Stimulated activated CD8-positive, alpha-beta memory T cell treated with anti-CD3 and anti-CD28 coated beads, Interleukin-12 subunit alpha, Interleukin-12 subunit beta, amount 100 ng/mL, for 4 hours (primary cell): ENCODE results near the gene LGALS3BP.

Experiments
- DNase-seq: peaks from one replicate; pipeline ENCODE4 v3.0.0-alpha.2; 2020; ENCODE audit warnings: low read depth

The LGALS3BP gene

DNA sequence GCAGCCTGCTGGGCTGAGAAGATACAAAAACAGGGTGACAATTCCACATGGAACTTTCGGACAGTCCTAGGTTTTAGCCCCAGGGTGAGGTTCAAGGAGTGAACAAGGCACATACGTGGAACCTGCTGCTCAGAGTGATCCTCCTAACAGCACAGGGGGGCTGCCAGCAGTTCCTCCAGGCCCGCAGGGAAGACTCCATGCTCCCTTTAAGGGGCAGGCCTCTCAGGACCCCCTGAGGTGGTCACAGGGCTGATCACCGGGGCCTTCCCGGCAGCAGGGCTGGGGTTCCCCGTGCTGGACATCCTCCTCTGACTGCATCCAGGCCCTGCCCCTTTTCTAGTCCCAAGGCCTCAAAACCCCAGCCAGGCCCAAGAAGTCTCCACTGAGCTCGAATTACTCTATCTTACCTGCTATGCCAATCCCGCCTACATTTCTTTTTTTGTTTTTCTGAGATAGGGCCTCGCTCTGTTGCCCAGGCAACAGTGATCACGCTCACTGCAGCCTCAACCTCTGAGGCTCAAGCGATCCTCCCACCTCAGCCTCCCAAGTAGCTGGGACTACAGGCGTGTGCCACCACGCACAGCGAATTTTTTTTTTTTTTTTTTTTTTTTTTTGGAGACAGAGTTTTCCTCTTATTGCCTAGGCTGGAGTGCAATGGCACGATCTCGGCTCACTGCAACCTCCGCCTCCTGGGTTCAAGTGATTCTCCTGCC lies 19.5 kb upstream of the LGALS3BP start:
- no peak for DNase-seq

DNA sequence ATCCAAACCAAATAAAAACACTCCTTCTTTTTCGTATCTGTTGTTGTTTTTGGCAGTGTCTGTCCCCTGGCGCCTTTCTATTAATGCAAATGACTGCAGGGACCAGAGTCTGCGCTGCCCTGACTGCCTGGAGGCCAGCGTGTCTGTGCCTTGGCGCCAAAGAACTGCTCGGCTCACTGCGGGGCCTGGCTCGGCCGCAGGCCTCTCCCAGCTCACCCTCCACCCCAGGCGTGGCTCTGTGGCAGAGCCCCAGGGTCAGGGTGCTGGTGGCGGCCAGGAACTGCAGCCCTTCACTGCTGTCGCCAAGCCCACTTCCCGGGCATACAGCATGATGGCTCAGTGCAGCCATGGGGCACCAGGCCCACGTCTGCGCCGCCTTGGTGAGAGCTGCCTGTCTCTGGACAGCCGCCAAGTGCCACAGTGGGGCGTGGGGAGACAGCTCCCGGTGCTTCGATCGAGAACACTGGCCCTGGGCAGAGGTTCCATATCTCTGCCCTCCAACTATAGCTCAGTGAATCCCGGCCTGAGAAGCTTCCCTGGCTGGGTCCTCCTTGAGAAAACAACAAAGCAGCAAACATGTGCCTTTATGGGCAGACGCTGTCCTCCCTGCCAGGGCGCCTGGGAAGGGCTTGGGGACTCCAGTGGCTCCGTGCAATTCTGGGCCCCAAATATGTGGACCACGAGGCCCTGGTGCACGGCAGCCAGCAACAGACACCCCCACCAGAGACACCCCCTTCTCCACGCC lies 18.8 kb upstream of the LGALS3BP start:
- DNase-seq = no peak

DNA sequence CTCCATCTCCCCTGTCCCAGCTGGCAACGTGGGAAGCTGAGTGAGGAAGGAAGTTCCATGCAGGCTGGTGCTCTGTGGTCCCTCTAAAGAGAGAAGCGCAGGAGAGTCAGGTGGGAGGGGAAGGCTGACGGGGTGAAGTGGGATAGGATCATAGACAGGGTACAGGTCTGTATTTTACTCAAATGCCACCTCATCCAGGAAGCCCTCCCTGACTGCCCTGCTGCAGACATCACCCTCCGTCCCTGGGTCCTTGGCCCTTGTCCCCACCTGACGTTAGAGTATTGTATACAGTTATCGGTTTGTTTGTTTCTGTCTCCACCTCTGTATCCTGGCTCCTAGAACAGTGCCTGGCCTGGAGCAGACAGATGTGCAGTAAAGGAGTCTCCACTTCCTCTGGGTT lies 18.2 kb upstream of the LGALS3BP start:
- DNase-seq = no peak

DNA sequence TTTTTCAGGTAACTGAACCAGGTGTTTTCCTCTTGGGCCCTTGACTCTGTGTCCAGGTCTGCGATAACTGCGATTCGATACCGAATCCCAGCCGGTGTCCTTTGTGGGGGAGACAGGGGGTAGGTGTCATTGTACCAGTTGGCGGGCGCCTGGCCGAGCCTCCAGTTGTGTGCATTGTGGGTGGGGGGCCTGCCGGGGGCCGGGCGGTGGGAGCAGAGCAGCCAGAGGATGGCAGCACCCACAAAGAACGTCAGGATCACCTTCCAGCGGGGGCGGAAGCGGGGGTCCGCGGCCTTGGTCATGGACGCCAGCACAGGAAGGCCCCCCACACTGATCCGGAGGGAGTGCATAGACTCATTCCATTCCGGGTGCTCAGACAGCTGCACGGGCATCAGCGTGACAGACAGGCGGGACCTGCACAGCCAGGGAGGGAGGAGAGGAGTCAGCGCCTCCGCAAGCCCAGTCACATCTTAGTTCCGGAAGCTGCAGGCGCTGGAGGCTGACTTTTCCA lies 17.6 kb upstream of the LGALS3BP start:
- no peak for DNase-seq

DNA sequence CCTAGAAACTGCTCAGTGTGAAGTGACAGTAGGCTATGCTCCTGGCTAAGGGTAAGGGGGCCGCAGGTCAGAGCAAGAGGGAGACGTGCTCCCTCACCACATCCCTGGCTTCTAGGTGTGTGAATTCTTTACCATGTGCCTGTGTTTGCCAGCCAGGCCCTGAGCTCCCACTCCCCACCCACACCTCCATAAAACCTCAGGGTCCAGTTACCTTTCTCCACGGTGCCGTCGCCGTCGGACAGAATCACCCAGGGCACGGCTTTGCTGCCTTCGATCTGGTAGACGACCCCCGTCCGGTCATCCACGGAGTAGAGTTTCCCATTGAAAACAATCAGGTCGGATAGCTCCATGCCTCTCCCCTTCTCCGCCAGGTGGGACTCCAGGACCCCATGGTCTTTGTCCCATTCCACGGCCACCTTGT lies 17.1 kb upstream of the LGALS3BP start:
- no peak for DNase-seq

DNA sequence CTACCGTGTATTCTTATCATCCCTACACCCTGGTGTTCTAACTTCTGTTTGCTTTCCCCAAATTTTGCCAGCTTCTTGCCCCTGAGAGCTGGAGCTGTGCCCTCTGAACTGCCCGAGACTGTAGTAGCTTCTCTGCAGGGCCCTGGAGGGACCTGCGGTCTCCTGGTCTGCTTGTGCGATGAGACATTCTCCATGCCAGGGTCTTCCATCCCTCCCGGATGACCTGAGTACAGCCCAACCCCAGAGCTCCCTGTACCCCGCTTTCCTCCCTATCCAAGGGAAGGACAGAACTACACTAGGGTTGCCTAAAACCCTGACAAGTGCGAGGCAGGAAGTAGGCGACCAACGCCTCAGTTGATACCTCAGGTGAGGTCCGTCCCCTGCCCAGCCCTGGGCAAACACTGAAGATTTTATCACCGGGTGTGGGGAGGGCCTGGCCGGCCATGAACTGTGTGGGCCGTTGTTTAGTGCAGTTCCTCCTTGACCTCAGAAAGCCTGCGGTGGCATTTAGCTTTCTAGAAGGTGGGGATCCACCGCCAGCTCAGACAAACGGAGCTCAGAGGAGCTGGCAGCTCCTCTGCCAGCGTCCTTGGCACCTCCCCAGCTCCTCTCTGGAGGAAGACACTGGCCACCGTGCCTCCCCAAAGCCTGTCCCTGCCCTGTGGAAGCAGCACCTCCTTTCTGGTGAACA lies 16.2 kb upstream of the LGALS3BP start:
- no peak for DNase-seq

DNA sequence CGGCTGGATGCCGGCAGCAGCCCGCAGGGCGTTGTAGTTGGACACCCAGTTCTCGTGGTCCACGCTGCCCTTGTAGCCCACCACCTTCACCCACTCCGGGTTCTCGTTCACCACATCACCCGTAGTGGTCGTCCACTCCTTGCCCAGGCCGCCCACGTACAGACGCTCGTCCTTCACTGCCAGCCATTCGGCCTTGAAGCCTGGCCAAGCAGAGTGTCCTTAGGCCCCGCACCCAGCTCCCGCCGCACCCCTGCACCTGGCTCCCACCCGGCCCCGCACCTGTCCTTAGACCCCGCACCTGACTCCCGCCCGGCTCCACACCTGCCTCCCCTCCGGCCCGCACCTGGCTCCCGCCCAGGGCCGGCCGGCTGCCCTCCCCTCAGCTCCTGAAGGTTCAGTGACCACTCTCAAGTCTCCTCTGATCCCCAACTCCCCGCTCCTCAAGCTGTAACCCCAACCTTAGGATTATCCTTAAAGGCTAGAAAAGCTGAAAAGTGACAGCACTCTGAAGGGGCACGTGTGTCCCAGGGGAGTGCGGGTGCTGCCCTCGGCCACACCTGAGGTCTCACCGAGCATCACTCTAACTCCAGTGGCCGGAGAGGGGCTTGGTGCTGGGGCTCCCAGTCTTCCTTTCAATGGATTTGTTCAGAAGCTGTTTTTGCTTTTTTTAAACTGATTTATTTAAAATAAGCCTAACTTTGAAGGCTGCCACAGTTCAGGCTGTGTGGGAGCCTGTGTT lies 15.5 kb upstream of the LGALS3BP start:
- DNase-seq = no peak

DNA sequence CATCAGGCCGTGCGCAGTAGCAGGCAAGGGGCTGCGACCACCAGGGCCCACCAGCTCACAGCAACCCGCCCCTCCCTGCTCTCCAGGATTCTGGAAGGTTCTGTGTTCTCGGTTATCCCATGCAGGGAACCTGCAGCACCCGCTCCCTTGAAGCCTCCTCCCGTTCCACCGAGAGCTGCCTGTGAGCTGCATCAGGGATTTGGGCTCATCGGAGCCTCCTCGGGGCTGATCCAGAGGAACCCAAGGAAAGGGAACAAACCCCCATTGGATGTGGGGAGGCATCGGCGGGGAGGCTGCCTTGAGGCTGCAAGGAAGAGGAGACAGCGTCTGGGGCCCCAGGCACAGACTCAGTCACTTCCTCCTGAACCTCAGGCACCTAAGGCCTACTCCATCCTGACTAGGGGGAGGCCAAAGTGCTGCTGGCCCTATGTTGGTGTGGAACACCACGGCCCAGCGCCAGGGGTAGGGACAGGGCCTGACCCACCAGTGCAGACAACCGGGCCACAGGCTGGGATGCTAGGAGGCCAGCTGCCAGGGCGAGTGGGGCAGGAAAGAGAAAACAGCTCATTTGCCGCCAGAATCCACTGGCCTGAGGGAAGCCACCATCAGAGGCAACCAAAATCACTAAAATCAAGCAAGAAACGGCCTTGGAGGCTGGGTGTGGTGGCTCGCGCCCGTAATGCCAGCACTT lies 14.4 kb upstream of the LGALS3BP start:
- no peak for DNase-seq

DNA sequence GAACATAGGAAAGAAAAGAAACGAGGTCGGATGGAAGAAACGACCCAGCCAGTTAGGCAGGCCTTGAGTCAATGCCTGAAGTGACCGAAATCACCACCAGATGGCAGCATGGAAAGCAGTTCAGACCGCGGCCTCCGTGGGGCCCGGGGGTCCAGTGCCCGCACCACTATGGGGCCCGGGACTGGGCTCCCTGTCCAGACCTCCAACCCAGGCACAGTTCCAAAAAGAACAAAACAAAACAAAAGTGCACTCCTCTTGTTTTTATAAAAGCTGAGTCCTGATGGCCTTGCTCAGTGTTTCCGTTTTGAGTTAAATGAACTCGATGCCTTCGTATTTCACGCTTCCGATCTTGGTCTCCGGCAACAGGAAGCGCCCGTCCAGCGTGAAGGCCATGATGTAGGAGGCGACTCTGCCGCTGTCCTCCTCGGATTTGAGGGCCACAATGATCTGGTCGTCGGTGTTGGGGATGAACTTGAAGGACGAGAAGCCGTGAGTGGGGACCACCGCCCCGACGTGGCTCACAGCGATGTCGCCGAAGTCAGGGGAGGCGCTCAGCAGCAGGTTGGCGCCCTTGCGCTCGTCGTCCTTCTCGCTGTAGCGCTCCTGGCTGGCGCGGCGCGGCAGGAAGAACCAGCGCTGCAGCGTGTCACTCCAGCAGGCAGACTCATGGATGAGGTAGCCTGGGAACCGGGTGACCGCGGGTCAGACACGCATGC lies 13.7 kb upstream of the LGALS3BP start:
- no peak for DNase-seq

DNA sequence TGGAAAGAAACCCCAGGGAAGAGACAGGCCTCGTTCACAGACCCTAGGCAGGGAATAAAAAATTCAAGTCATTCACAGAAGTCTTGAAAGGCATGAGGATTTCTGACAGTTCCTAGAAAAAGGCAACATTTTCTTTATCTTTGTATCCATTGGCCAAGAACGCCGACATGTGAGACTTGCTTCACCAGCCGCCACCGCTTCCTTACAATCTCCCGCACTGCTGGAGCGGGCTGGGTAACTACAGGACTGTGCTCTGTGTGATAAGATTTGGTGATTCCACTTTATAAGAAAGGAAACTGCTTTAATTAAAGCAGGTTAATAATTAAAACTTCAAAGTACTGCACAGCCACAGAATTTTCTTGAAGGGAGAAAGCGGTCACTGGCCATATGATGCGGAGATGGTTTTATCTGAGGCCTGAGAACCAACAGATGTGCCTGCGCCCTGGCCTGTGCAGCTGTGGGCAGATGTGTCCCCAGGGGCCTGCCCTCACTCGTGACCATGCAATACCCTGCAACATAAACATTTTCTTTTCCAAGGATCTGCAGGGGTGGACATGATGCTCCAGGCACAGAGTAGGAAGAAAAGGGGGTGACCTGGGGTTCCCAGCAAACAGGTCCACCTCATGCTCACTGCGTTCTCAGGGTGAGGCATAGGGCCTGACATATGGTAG lies 13.0 kb upstream of the LGALS3BP start:
- no peak for DNase-seq

DNA sequence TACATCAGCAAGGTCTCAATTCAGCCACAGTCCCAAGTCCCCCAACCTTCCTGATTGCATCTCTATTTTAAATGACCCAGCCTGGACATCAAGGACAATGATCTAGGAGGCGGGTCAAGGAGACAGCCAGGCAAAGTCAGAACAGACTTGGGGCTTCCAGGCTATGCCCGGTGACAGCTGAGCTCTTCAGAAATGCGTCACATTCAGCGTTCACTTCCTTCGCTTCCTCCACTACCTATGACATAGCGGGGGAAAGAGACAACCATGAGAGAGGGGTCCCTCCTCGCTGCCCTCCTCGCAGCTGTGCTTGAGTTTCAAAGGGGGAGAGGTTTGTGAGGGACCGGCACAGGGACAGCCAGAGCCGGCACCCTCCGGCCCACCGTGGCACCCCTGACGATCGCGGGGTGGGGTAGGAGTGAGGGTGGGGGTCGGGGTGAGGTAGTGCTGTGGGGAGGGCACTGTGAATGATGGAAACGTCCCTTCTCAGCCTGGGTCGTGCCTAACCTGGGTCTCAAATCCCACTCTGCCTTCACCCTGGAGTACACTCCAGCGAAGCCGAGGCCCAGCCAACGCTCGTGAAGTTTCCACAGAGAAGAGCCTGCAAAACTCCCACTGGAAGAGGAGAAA lies 12.3 kb upstream of the LGALS3BP start:
- no peak for DNase-seq

DNA sequence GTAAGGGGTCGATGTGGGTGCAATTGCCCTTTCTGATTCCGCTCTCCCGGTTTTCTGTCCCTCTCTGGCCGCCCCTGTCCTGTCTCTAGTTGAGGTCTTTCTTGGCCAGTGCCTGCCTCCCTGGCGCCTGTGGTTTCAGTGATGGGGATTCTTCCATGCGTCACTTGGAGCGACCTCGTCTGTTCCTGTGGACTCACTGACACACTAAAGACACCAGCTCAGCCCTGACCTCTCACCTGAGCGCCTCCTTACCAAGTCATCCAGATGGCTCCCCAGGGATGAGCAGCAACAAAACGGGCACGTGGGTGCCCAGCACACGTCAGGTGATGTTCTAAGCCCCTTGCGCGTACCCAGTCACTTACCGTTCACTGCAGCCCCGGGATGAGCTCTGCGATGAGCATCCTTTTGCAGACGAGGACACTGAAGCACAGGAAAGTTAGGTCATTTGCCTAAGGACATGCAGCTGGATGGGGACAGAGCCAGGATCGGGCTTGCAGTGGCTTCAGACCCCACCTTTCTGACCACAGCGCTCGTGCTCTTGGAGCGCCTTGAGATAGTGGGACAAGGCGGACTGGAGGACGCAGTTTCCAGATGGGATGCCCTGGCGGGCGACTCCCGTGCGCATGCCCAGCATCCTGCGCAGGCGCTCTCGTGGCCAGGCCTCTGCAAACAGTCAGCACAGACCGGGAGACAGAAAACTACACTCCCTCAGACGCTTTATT lies 11.5 kb upstream of the LGALS3BP start:
- no peak for DNase-seq

DNA sequence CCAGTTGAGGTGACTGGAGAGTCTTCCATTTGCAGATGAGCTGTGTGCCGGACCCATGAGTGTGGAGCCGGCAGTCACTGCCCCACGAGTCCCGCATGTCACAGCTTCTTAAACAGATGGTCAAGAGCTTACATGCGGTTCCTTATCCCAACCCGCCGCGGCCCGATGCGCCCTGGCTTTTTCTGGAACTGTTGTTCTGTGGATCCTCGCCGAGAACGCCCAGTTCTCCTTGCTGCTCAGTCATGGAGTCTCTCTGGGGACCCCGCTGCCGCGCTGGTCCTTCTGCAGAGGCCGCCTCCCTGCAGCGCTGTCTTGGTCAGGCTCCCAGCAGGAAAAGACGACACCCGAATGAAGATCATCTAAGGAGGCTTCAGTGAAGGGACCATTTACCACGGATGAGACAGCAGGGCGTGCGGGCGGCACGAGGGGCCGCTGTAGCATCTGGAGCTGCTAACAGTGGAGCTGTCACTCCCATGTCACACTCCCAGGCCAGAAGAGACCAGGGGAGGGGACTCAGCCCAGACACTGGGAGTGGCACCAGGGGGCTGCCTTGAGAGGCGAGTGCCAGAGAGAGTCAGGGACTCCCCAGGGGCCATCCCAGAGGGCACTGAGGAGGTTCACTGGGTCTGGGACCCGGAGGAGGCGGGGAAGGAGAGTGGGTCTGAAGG lies 10.8 kb upstream of the LGALS3BP start:
- DNase-seq = no peak

DNA sequence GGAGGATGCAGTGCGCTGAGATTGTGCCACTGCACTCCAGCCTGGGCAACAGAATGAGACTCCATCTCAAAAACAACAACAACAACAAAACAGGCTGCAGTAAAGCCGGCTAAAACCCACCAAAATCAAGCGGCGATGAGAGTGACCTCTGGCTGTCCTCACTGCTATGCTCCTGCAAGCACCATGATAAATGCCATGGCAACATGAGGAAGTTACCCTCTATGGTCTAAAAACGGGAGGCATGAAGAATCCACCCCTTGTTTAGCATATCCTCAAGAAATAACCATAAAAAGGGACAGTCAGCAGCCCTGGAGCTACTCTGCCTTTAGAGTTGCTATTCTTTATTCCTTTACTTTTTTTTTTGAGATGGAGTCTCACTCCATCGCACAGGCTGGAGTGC lies 8.4 kb upstream of the LGALS3BP start:
- no peak for DNase-seq

DNA sequence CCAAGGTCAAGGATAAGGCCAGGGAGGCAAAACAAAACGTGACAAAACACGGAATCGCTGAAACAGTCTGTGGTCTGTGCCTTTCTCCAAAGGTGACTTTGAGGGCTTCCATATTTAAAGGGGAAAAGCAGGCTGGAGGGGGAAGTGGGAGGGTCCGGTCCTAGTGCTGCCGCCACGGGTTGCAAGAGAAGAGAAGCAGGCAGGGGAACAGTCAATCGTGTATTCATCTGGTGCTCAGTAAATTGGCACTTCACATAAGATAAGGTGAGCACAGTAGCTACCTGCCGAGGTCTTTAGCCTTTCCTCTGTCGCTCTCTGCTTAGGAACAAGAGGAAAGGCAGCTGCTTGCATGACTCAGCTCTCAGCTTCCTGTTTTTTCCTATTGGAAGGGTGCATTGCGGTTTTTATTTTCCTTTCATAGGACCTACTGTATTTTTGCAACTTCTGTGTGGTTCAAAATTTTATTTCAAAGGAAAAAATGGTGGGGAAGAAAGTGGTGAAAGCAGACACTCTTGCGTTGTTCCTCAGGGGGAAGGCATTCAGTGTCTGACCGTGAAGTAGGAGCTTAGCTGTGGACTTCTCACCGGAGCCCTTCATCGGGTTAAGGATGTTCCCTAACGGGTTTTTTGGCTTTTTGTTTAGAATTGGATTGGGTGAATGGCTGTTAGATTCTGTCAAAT lies 7.1 kb upstream of the LGALS3BP start:
- DNase-seq = no peak

DNA sequence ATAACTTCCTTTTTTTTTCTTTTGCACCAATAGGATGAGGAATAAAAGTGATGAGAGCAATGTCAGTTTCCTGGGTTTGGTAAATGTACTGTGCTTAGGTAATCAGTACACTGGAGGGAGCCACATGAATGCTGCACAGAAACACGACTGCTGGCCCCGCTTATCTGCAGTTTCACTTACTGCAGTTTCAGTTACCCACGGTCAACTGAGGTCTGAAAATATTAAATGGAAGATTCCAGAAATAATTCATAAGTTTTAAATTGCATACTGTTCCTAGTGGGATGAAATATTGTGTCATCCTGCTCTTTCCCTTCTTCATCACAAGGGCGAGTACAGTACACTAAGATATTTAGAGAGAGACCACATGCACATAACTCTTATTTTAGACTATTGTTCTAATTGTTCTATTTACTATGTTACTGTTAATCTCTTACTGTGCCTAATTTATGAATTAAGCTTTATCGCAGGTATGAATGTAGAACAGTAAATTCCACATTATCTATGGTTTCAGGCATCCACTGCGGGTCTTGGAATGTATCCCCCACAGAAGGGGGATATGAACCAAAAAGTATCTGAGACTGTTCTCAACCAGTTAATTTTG lies 6.4 kb upstream of the LGALS3BP start:
- DNase-seq = no peak

DNA sequence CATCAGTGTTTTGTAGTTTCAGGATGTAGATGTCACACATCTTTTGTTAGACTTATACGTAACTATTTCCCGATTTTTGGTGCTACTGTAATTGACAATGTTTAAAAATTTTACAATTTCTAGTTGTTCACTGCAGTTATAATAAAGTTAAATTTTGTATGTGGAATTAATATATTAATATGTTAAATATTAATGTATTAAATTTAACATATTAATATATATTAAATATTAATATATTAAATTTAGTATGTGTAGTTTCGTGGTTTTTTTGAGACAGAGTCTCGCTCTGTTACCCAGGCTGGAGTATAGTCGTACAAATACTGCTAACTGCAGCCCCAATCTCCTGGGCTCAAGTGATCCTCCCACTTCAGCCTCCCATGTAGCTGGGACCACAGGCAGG lies 5.7 kb upstream of the LGALS3BP start:
- DNase-seq = no peak
